Activated naive CD8-positive, alpha-beta T cell treated with anti-CD3 and anti-CD28 coated beads, Interleukin-2, amount 50 U/mL, for 24 hours (primary cell): ENCODE data around the gene CLMN.
"Not testable (repeated sequence)": the region's sequence is repeated elsewhere in the genome, so short reads cannot be mapped to it uniquely, and the experiment has no call there.

Experiments used
- ATAC-seq: fragments of 150-1000 bp; cut with Tn5 transposase; one replicate; pipeline ENCODE4 v1.10.0; 2021
- DNase-seq: peaks from one replicate; pipeline ENCODE4 v3.0.0; 2021
- H3K27ac Mint-ChIP-seq: one replicate; pipeline ENCODE4 v1.8.0; 2021; ENCODE audit warnings: mild to moderate bottlenecking, mixed read lengths
- H3K27me3 Mint-ChIP-seq: one replicate; pipeline ENCODE4 v1.8.0; 2021; ENCODE audit warnings: mixed read lengths
- H3K36me3 Mint-ChIP-seq: one replicate; pipeline ENCODE4 v1.8.0; 2021; ENCODE audit warnings: low read depth, mixed read lengths
- H3K4me1 Mint-ChIP-seq: one replicate; pipeline ENCODE4 v1.8.0; 2021; ENCODE audit warnings: mixed read lengths
- H3K4me3 Mint-ChIP-seq: one replicate; pipeline ENCODE4 v1.8.0; 2021; ENCODE audit warnings: mild to moderate bottlenecking, moderate library complexity, mixed read lengths
- H3K9me3 Mint-ChIP-seq: one replicate; pipeline ENCODE4 v1.8.0; 2021; ENCODE audit warnings: mixed read lengths

The CLMN gene

DNA sequence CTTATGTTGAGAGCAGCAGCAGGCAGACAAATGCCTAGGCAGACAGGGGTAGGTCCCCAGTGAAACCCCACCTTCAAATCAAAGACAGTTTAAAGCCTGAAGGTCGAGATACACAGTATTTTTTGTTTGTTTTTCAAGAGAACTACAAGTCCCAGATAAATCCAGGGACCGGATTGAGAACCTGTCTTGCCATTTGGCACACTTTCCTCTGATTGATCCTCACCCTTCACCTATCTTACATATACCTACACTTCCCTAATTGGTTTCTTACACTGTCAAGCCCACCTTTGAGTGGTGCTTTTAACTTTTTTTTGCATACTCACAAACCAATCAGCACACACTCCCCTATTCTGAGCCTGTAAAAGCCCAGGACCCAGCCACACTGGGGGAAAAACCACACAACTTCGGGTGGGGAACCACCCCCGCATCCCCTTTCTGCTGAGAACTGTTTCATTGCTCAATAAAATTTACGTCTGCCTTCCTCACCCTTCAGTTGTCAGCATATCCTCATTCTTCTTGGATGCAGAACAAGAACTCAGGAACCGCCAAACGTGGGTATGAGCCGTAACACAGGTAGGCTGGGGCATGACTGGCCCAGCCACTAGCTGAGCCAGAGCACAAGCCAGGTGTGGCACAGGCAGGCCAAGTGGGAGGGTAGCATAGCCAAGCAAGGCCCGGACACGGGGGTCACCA, 173.5 kb downstream of the CLMN start:
- DNase-seq (no peak), ATAC-seq (no peak)
- H3K9me3 Mint-ChIP-seq, result peaks cover 18% of the 10 kb centered on the region
- no peak overlapping the region for H3K27ac Mint-ChIP-seq
- H3K36me3 Mint-ChIP-seq, result peaks cover 22% of the 10 kb centered on the region
- peaks cover 78% of the 10 kb centered on the region for H3K4me1 Mint-ChIP-seq
- no peaks in the 10 kb centered on the region for H3K27me3 Mint-ChIP-seq
- H3K4me3 Mint-ChIP-seq, result no peak overlapping the region

DNA sequence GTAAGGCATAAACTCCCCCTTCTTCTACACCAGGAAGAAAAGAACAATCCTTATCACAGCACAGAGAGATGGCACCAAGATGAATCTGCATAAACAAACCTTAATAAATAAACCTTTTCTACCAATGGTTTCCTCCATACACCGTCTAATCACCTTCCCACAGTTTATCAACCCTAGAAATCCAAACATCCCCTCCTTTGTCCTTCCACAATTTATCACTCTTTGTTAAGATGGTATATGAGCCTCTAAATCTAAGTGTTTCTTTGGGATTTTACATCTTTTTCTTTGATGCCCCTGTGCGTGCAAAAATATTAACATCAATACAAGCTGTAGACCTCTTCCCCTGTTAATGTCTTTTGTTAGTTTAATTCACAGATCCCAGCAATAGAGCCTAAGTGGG, 174.9 kb downstream of the CLMN start:
- ATAC-seq (no peak), DNase-seq (no peak)
- H3K4me3 Mint-ChIP-seq, result no peak overlapping the region
- peaks cover 22% of the 10 kb centered on the region for H3K36me3 Mint-ChIP-seq
- no peaks in the 10 kb centered on the region for H3K27me3 Mint-ChIP-seq
- peaks cover 18% of the 10 kb centered on the region for H3K9me3 Mint-ChIP-seq
- H3K4me1 Mint-ChIP-seq, result peaks cover 76% of the 10 kb centered on the region
- H3K27ac Mint-ChIP-seq, result no peak overlapping the region

DNA sequence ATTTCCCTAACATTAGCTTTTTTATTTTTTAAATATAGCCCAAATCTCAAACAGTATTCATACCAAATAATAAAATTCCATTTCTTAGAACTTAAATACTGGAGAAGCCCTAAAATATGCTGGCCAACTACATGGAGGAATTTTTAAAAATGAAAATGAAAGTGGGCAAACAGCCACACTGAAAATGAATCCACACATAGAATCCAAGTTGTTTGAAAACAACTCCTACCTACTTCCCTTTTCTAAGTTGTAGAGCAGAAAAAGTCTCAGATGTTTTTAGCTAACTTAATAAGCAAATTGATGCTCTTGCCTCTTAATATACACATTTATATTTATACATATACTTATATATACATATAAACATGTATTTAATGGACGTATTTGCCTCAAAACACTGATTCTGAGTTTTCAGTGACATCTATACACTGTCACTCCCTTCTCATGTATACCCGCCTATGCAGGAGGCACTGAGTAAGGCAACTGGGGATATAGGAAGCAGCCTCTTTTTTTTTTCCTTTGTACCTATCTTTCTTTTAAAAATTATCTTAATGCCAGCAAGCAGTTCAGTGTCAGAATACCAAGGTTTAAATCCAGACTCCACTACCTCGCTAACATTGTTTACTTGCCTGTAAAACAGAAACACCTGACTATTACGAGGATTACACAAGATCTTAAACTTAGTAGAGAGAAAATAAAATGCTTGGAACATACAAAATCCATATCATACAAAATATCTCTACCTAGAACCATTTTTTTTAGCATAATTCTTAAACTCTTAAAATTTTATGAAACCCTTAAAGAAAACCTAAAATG, 175.7 kb downstream of the CLMN start:
- no peaks in the 10 kb centered on the region for H3K27me3 Mint-ChIP-seq
- H3K36me3 Mint-ChIP-seq, result peaks cover 22% of the 10 kb centered on the region
- peaks cover 18% of the 10 kb centered on the region for H3K9me3 Mint-ChIP-seq
- H3K4me3 Mint-ChIP-seq, result no peak overlapping the region
- no peak for ATAC-seq
- no peak for DNase-seq
- peaks cover 79% of the 10 kb centered on the region for H3K4me1 Mint-ChIP-seq
- H3K27ac Mint-ChIP-seq, result no peak overlapping the region

DNA sequence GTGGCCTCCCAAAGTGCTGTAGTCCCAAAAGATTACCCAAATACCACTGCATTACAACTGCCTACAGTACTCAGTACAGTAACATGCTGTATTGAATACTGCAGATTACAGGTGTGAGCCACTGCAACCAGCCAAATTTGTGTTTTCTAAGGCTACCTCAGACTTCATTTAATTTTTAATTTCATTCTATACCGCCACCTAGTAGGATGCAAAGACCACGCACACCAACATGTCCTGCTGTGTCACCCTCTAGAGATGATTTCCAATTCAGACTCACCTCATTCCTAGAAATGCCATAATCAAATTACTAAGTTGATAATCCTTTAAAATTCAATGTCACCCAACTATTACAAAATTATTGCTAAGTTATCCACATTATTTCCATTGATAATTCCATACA, 177.5 kb downstream of the CLMN start:
- H3K4me3 Mint-ChIP-seq, result no peak overlapping the region
- no peaks in the 10 kb centered on the region for H3K27me3 Mint-ChIP-seq
- H3K27ac Mint-ChIP-seq, result no peak overlapping the region
- ATAC-seq (no peak), DNase-seq (no peak)
- H3K9me3 Mint-ChIP-seq, result peaks cover 18% of the 10 kb centered on the region
- H3K4me1 Mint-ChIP-seq, result peaks cover 75% of the 10 kb centered on the region
- peaks cover 21% of the 10 kb centered on the region for H3K36me3 Mint-ChIP-seq

DNA sequence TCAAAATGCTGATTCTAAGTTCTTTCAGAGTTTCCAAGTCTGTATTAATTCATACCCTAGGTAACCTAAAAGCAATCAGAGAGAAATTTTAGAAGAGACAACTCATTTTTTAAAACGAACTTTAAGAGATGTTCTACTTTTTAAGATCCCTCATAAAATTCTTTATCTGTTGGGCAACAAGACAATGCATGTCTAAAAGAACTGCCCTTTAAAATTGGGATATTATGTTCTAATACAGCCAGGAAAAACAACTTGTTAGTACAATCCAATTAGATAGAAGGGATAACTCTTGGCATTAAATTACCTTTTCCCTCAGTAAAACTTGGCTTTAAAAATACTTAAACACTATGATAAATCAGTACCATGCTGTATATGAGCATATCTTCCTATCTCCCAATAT, 178.0 kb downstream of the CLMN start:
- Mint-ChIP-seq H3K36me3 (peaks cover 18% of the 10 kb centered on the region), H3K9me3 (peaks cover 16% of the 10 kb centered on the region), H3K27ac (no peak overlapping the region), H3K4me3 (no peak overlapping the region), H3K4me1 (peaks cover 75% of the 10 kb centered on the region), H3K27me3 (no peaks in the 10 kb centered on the region)
- DNase-seq (no peak), ATAC-seq (no peak)

DNA sequence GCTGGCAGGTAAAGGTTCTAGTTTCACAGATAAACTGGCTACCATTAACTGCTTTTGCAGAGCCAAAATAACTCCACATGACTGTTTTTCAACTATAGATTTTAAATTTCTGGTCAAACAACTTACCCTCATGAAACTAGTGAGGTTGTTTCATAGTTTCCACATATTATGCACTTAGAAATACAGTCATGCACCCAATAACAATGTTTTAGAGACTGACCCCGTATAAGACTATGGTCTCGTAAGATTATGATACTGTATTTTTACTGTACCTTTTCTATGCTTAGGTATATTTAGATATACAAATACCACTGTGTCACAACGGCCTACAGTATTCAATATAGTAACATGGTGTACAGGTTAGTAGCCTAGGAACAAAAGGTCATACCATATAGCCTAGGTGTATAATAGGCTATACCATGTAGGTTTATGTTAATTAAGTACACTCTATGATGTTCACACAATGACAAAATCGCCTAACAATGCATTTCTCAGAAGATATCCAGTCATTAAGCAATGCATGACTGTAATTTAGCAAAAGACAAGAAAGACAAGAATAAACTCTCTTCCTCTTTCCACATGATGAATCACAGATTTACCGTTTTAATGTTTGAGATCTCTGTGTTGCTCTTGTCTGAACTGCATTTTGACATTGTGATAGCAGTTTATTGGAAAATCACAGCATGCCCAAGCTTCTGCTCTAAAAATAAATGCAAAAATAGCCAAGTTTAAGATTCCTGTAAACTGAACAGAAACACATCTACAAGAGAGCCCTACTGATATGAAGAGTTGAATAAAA, 179.4 kb downstream of the CLMN start:
- peaks cover 6% of the 10 kb centered on the region for H3K9me3 Mint-ChIP-seq
- peak overlapping the region; percentile 7 for H3K27ac Mint-ChIP-seq
- DNase-seq, result no peak
- H3K4me1 Mint-ChIP-seq, result peaks cover 71% of the 10 kb centered on the region
- peak overlapping the region; percentile 5 for H3K4me3 Mint-ChIP-seq
- H3K27me3 Mint-ChIP-seq, result no peaks in the 10 kb centered on the region
- ATAC-seq, result peak; percentile 46
- peaks cover 7% of the 10 kb centered on the region for H3K36me3 Mint-ChIP-seq

DNA sequence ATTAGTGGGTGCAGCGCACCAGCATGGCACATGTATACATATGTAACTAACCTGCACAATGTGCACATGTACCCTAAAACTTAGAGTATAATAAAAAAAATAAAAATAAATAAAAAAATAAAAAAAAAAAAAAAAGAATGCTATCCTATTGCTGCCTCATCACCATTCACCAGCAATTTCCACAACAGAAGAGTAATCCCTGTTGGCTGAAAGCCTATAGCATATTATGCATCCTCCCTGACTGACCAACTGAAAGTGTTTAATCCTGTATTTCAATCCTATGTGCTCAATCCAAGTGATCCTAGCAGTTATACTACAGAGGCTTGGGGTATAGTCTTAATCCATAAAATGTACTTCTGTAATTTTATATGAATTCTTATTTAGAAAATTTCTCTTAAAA, 180.8 kb downstream of the CLMN start:
- DNase-seq, result no peak
- no peak overlapping the region for H3K4me3 Mint-ChIP-seq

DNA sequence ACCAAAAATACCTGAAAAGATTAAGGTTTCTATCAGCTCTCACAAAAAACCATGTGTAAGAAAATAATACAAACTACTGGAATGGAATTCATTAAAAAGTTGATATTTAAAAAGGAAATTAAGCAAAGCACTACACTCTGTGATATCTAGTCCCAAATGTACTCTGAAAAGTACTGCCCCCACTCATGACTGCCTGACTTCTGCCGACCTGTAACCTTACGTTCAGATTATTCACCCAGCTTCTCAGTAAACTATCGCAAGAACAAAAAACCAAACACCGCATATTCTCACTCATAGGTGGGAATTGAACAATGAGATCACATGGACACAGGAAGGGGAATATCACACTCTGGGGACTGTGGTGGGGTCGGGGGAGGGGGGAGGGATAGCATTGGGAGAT, 181.3 kb downstream of the CLMN start:
- Mint-ChIP-seq H3K27ac (peak overlapping the region; percentile 10), H3K4me1 (peaks cover 65% of the 10 kb centered on the region)
- H3K36me3 Mint-ChIP-seq, H3K4me3 Mint-ChIP-seq, H3K27me3 Mint-ChIP-seq, ATAC-seq, DNase-seq, H3K9me3 Mint-ChIP-seq: not testable (repeated sequence)

More for the DNA sequence above, 180.8 kb downstream of the CLMN start:
- Mint-ChIP-seq H3K27me3 (no peaks in the 10 kb centered on the region), H3K4me1 (peaks cover 69% of the 10 kb centered on the region), H3K27ac (no peak overlapping the region), H3K9me3 (no peaks in the 10 kb centered on the region), H3K36me3 (peaks cover 2% of the 10 kb centered on the region)
- ATAC-seq, result no peak

DNA sequence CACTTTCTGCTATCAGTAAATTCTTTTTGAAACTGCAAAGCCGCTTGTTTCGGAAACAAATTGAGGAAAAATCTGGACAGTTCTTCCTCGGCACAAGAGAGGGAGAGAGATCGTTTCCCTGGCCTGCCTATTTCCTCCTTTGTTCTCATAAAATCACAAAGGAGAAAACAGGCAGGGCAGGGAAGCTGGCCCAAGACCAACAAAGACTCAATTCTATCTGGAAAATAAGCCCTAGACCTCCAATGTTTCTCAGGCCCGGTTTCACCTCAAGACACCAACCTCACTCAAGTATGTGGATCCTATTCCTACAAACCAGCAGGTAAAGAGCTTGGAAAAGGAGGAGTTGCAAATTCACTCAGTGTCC, 181.9 kb downstream of the CLMN start:
- peaks cover 61% of the 10 kb centered on the region for H3K4me1 Mint-ChIP-seq

DNA sequence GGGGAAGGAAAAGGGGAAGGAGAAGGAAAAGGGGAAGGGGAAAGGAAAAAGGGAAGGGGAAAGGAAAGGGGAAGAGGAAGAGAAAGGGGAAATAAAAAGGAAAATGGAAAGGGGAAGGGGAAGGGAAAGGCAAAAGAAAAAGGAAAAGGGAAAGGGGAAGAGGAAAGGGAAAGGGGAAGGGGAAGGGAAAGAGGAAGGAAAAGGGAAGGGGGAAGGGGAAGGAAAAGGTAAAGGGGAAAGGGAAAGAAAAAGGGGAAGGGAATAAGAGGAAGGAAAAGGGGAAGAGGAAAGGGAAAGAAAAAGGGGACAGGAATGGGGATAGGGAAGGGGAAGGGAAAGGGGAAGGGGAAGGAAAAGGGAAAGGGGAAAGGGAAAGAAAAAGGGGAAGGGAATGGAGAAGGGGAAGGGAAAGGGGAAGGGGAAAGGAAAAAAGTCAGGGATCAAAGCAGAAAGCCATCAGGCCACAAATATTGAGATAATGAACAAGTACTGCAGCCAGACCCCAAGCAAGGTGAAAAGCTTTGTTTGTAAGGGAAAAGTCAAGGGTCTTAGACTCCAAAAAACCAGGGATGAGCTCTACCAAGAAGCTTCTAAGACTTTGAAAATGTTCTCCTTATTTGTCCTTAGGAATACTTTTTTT, 182.4 kb downstream of the CLMN start:
- H3K9me3 Mint-ChIP-seq, result no peaks in the 10 kb centered on the region
- DNase-seq, result no peak
- peaks cover 14% of the 10 kb centered on the region for H3K36me3 Mint-ChIP-seq
- H3K27ac Mint-ChIP-seq, result peak overlapping the region; percentile 44
- H3K4me1 Mint-ChIP-seq, result peaks cover 57% of the 10 kb centered on the region
- no peak overlapping the region for H3K4me3 Mint-ChIP-seq
- no peaks in the 10 kb centered on the region for H3K27me3 Mint-ChIP-seq
- ATAC-seq, result no peak

More for the DNA sequence above, 181.9 kb downstream of the CLMN start:
- Mint-ChIP-seq H3K27me3 (no peaks in the 10 kb centered on the region), H3K9me3 (no peaks in the 10 kb centered on the region), H3K36me3 (peaks cover 9% of the 10 kb centered on the region), H3K27ac (no peak overlapping the region), H3K4me3 (no peak overlapping the region)
- ATAC-seq (no peak), DNase-seq (no peak)

DNA sequence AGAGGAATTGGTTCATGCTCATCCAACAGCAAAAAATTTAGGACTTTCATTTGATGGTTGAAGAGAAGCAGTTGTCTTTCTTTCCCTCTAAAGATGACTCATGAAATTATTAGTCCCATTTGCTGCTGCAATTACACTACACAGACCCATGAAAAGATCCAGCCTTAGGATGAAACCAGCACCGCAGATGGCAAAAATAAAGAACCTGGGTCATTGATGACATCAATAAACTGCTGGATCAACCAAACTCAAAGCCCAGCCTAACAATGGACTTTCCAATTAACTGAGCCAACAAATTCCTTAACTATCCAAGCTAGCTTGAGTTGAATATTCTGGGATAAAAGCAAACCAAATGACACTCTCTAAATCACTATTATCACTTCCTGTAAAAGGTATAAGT, 183.1 kb downstream of the CLMN start:
- Mint-ChIP-seq H3K27ac (peak overlapping the region; percentile 44), H3K4me3 (no peak overlapping the region), H3K9me3 (no peaks in the 10 kb centered on the region), H3K27me3 (no peaks in the 10 kb centered on the region), H3K36me3 (peaks cover 18% of the 10 kb centered on the region), H3K4me1 (peaks cover 52% of the 10 kb centered on the region)
- DNase-seq, result no peak
- no peak for ATAC-seq

DNA sequence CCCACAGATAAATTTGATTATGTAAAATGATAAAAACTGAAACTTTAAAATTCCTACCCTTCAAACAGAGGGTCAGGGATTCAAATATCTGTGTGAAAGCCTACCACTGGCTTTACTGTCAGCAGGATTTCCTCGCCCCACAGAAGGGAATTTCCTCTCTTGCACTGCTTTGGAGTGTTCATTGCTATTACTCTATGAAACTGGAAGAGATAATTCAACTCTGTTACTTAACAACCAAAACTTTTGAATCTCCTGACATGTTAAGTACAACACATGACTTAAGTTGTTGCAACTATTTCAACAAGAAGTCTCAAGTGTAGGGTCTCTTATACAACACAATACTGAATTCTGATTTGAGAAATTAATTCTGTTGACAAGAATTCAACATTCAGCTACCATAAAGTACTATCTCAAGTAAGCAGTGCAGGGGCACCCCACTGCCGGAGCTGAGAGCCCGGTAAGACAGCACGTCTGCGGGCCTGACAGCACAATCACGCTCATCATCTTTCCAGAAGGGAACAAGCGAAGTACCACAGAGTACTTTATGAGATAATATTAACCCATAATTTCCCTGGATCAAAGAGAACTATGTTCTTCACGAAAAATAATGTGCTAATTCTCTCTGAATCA, 185.3 kb downstream of the CLMN start:
- no peaks in the 10 kb centered on the region for H3K9me3 Mint-ChIP-seq
- ATAC-seq, result no peak
- H3K27ac Mint-ChIP-seq, result no peak overlapping the region
- no peaks in the 10 kb centered on the region for H3K27me3 Mint-ChIP-seq
- H3K4me1 Mint-ChIP-seq, result peaks cover 33% of the 10 kb centered on the region
- no peak for DNase-seq
- no peak overlapping the region for H3K4me3 Mint-ChIP-seq
- peaks cover 29% of the 10 kb centered on the region for H3K36me3 Mint-ChIP-seq

DNA sequence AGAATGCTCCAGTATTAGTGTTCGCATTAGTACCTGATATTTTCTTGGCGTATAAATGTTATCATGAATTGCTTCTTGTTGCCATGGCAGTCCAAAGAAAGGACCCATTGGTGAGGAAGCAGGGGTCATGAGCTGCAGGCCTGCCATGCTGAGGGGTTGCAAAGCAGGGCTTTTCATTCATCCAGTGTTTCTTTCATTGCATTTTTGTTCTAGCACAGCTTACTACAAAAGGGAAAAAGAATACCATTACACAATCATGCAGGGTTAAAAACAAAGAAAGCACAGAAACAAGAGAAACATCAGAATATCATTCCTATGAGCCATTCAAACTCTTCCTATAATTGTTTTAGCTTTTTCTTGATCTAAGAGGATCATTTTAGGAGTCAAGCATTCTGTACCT, 186.4 kb downstream of the CLMN start:
- ATAC-seq (no peak), DNase-seq (no peak)
- Mint-ChIP-seq H3K27ac (no peak overlapping the region), H3K9me3 (no peaks in the 10 kb centered on the region), H3K4me1 (peaks cover 28% of the 10 kb centered on the region), H3K27me3 (no peaks in the 10 kb centered on the region), H3K4me3 (no peak overlapping the region), H3K36me3 (peaks cover 36% of the 10 kb centered on the region)

DNA sequence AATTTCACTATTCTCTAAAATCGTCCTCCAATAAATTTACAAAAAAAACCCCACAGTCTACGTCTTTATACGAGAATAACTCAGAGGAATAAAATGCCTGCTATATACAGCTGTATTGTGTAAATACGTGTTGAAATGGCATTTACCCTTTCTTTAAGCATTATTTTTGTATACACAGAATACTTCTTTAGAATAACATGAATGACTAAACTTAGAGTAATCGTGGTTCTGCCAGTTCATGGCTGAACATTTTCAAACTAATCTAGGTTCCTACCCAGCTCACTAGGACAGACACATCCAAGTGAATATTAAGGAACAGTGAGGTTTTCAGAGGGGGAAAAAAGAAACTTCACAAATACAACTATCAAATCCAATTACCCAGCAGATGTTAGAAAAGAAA, 186.9 kb downstream of the CLMN start:
- ATAC-seq, result no peak
- DNase-seq, result no peak
- peaks cover 26% of the 10 kb centered on the region for H3K4me1 Mint-ChIP-seq

More for the DNA sequence above, 186.9 kb downstream of the CLMN start:
- Mint-ChIP-seq H3K9me3 (no peaks in the 10 kb centered on the region), H3K27me3 (no peaks in the 10 kb centered on the region), H3K4me3 (no peak overlapping the region), H3K36me3 (peaks cover 38% of the 10 kb centered on the region), H3K27ac (no peak overlapping the region)
